ENCODE measurements around the gene MYO3A.

DNA sequence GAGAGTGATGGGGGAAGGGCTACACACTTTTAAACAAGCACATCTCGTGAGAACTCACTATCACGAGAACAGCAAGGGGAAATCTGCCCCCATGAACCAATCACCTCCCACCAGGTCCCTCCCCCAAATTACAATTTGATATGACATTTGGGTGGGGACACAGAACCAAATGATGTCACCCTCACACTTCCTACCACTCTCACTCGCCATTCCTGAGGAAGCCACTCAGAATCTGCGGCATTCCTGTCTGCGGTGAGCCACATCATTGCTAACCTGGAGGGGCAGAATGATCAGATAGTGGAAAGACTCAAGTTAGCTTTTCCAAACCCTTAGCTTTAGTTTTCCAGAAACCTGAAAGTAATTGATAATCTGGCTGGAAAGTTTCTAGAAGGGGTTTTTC, 66.9 kb downstream of the MYO3A start:
- TF ChIP-seq YY1 (IDR thresholded peaks at IDR 0.05; ENCODE audit: insufficient read depth, insufficient read length) (no peak), ZNF274 (IDR thresholded peaks at IDR 0.05; ENCODE audit: low read depth, low read length) (no peak), SUZ12 (IDR thresholded peaks at IDR 0.05; ENCODE audit: extremely low read depth, insufficient read depth, insufficient read length) (no peak)

Data from NT2/D1 (cell line).